ENCODE results near the gene ATF6B.

The ATF6B gene

DNA sequence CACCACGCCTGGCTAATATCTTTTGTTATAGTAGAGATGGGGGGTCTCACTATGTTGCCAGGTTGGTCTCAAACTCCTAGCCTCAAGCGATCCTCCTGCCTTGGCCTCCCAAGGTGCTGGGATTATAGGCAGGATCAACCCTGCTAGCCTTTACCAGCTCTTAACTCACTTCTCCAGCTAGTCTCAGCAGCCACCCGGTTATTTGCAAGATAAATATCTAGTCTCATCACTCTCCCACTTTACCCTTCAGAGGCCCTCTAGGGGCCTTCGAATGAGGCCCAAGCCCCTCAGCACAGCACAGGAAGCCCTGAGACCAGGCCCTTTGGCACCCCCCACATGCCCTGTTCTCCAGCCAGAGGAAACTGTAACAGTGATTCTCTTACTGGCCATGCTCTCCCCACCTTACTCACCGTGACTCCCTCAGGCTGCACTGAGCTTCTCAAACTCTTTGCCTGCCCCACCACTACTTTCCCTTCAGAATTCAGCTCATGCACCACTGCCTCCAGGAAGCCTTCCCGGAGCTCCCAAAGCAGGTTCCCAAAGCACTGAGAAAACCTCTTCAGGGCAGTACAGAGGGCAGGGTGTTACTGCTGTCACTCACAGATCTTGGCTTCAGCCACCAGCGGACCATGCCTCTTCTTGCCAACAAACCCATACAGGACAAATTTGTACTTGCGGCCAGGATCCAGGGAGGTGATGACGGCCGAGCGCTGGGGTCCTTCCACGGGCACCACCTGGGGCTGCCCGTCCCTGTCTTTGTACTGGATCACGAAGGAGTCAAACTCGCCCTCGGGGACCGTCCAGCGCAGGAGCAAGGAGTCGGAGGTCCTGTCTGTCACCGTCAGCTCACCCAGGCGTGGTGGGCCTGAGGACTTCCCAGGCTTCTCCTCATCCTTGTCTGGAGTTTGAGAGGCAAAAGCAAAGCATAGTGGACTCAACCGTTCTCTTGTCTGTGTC, 44.0 kb downstream of the ATF6B start:
- Histone ChIP-seq H3K27me3 (ENCODE audit: control insufficient read depth in 1 of 2, insufficient read depth in 1 of 2, low read length in 2 of 2) (peaks cover 0 to 65% of the 10 kb centered on the region in 2 experiments), H2BK5ac (ENCODE audit: low read depth, low read length, poor library complexity, severe bottlenecking) (no peak overlapping the region), H3K14ac (ENCODE audit: low read length in 2 of 2) (no peak overlapping the region), H3K4me3 (ENCODE audit: insufficient read depth in 1 of 2, low read depth in 1 of 2, low read length in 2 of 2) (no peak overlapping the region), H3K9ac (ENCODE audit: low read length) (peak overlapping the region; percentile 78), H3K23ac (ENCODE audit: low read length in 2 of 2) (no peak overlapping the region), H4K91ac (ENCODE audit: low read length) (peak overlapping the region; percentile 5), H3K79me1 (replicated peaks; ENCODE audit: low read length, poor library complexity, severe bottlenecking) (no peaks in the 10 kb centered on the region), H3K18ac (ENCODE audit: low read depth in 1 of 2, low read length in 2 of 2) (no peak overlapping the region), H3K4me1 (ENCODE audit: control insufficient read depth, insufficient read depth, low read depth, low read length) (peaks cover 46% of the 10 kb centered on the region), H3K27ac (ENCODE audit: low read length, poor library complexity, severe bottlenecking) (no peak overlapping the region), H2AFZ (ENCODE audit: low read depth, low read length) (no peak overlapping the region), H2BK12ac (ENCODE audit: low read length in 2 of 2) (peak overlapping the region in 1 of 2 experiments; percentile 70), H3K9me3 (ENCODE audit: control insufficient read depth, low read length) (no peaks in the 10 kb centered on the region), H4K8ac (ENCODE audit: low read length) (no peak overlapping the region), H3K4me2 (ENCODE audit: low read length, poor library complexity, severe bottlenecking) (no peak overlapping the region), H2AK5ac (ENCODE audit: low read length, severe bottlenecking) (no peak overlapping the region), H3K4ac (ENCODE audit: low read depth in 1 of 2, low read length in 2 of 2) (no peak overlapping the region), H2BK120ac (ENCODE audit: low read depth, low read length) (no peak overlapping the region), H3K36me3 (ENCODE audit: control insufficient read depth in 1 of 2, insufficient read depth in 2 of 2, low read depth in 1 of 2, low read length in 2 of 2) (peaks cover 0 to 75% of the 10 kb centered on the region in 2 experiments), H2BK15ac (ENCODE audit: low read depth, poor library complexity, severe bottlenecking) (no peak overlapping the region)
- WGBS: 94% methylated on average over 22 of the region's 22 CpGs
- DNase-seq: no peak

DNA sequence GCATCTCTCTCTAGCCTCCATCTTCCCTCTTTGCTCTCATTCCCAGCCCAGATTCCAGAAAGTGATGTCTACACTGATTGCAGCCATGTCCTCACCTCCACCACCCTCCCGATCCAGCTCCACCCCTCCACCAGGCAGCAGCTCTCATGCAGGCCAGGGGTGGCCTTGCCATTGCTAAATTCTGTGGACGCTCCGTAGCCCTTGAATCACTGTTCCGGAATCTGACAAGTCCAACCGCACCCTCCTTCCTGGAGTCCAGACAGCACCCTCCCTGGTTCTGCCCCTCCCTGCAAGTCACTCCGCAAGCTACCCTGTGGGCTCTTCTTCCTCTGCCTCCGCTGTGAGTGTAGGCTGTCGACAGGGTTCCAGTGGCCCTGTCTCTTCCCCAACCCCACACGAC, 45.1 kb downstream of the ATF6B start:
- DNase-seq: no peak
- Histone ChIP-seq H2BK5ac (ENCODE audit: low read depth, low read length, poor library complexity, severe bottlenecking) (no peak overlapping the region), H3K4ac (ENCODE audit: low read depth in 1 of 2, low read length in 2 of 2) (peak overlapping the region in 1 of 2 experiments; percentile 31), H3K27ac (ENCODE audit: low read length, poor library complexity, severe bottlenecking) (no peak overlapping the region), H2AFZ (ENCODE audit: low read depth, low read length) (no peak overlapping the region), H3K18ac (ENCODE audit: low read depth in 1 of 2, low read length in 2 of 2) (peak overlapping the region in 1 of 2 experiments; percentile 18), H3K9ac (ENCODE audit: low read length) (peak overlapping the region; percentile 78), H3K4me2 (ENCODE audit: low read length, poor library complexity, severe bottlenecking) (no peak overlapping the region), H3K79me1 (replicated peaks; ENCODE audit: low read length, poor library complexity, severe bottlenecking) (no peaks in the 10 kb centered on the region), H3K9me3 (ENCODE audit: control insufficient read depth, low read length) (no peaks in the 10 kb centered on the region), H3K36me3 (ENCODE audit: control insufficient read depth in 1 of 2, insufficient read depth in 2 of 2, low read depth in 1 of 2, low read length in 2 of 2) (peaks cover 0 to 73% of the 10 kb centered on the region in 2 experiments), H2BK15ac (ENCODE audit: low read depth, poor library complexity, severe bottlenecking) (no peak overlapping the region), H3K4me1 (ENCODE audit: control insufficient read depth, insufficient read depth, low read depth, low read length) (peaks cover 49% of the 10 kb centered on the region), H2BK12ac (ENCODE audit: low read length in 2 of 2) (peak overlapping the region; percentile 30 to 48), H4K8ac (ENCODE audit: low read length) (no peak overlapping the region), H3K14ac (ENCODE audit: low read length in 2 of 2) (no peak overlapping the region), H4K91ac (ENCODE audit: low read length) (no peak overlapping the region), H2BK120ac (ENCODE audit: low read depth, low read length) (no peak overlapping the region), H3K4me3 (ENCODE audit: insufficient read depth in 1 of 2, low read depth in 1 of 2, low read length in 2 of 2) (no peak overlapping the region), H3K23ac (ENCODE audit: low read length in 2 of 2) (no peak overlapping the region), H3K27me3 (ENCODE audit: control insufficient read depth in 1 of 2, insufficient read depth in 1 of 2, low read length in 2 of 2) (peaks cover 0 to 57% of the 10 kb centered on the region in 2 experiments), H2AK5ac (ENCODE audit: low read length, severe bottlenecking) (no peak overlapping the region)
- 82% methylated on average over 6 of the region's 9 CpGs for WGBS

DNA sequence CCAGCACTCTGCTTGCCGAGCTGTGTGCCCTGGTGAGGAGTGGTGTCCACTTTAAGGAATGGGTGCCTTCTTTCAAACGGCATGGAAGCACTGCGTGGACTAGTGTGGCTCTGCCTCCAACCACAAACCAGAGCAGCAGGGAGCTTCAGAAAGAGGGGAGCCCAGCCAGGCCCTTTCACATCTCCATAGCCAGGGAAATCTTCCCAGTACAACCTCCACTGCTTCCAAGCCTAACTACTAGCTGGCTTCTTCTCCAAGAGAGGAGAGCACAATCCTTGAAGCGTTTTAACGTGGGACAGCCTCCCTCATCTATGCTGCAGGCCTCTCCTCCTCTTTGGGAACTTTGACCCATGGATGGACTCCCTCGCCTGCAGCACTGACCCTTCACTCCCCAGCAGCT, 45.6 kb downstream of the ATF6B start:
- Histone ChIP-seq H2BK5ac (ENCODE audit: low read depth, low read length, poor library complexity, severe bottlenecking) (no peak overlapping the region), H4K8ac (ENCODE audit: low read length) (no peak overlapping the region), H3K4me1 (ENCODE audit: control insufficient read depth, insufficient read depth, low read depth, low read length) (peaks cover 49% of the 10 kb centered on the region), H3K79me1 (replicated peaks; ENCODE audit: low read length, poor library complexity, severe bottlenecking) (no peaks in the 10 kb centered on the region), H3K27me3 (ENCODE audit: control insufficient read depth in 1 of 2, insufficient read depth in 1 of 2, low read length in 2 of 2) (peaks cover 0 to 55% of the 10 kb centered on the region in 2 experiments), H2AK5ac (ENCODE audit: low read length, severe bottlenecking) (no peak overlapping the region), H3K18ac (ENCODE audit: low read depth in 1 of 2, low read length in 2 of 2) (peak overlapping the region in 1 of 2 experiments; percentile 58), H2BK120ac (ENCODE audit: low read depth, low read length) (no peak overlapping the region), H2BK15ac (ENCODE audit: low read depth, poor library complexity, severe bottlenecking) (no peak overlapping the region), H3K4ac (ENCODE audit: low read depth in 1 of 2, low read length in 2 of 2) (peak overlapping the region in 1 of 2 experiments; percentile 86), H3K9me3 (ENCODE audit: control insufficient read depth, low read length) (no peaks in the 10 kb centered on the region), H4K91ac (ENCODE audit: low read length) (no peak overlapping the region), H3K36me3 (ENCODE audit: control insufficient read depth in 1 of 2, insufficient read depth in 2 of 2, low read depth in 1 of 2, low read length in 2 of 2) (peaks cover 0 to 74% of the 10 kb centered on the region in 2 experiments), H3K23ac (ENCODE audit: low read length in 2 of 2) (no peak overlapping the region), H3K4me2 (ENCODE audit: low read length, poor library complexity, severe bottlenecking) (no peak overlapping the region), H2AFZ (ENCODE audit: low read depth, low read length) (no peak overlapping the region), H2BK12ac (ENCODE audit: low read length in 2 of 2) (peak overlapping the region; percentile 30 to 93), H3K9ac (ENCODE audit: low read length) (peak overlapping the region; percentile 62), H3K4me3 (ENCODE audit: insufficient read depth in 1 of 2, low read depth in 1 of 2, low read length in 2 of 2) (peak overlapping the region in 1 of 2 experiments; percentile 23), H3K27ac (ENCODE audit: low read length, poor library complexity, severe bottlenecking) (no peak overlapping the region), H3K14ac (ENCODE audit: low read length in 2 of 2) (no peak overlapping the region)
- no peak for DNase-seq
- 78% methylated on average over 6 of the region's 6 CpGs for WGBS
